Activated CD4-positive, alpha-beta memory T cell treated with anti-CD3 and anti-CD28 coated beads, Interleukin-2, amount 10 ng/mL, durations not matched to agents 7 days and 5 days (primary cell): ENCODE measurements around the gene NOL12. TPM values are rescaled to one million over a fixed set of nuclear protein-coding genes. Genes with fewer than 3 reads are reported as not detected.

Experiments used
- CTCF ChIA-PET: fragments of 350-600 bp; sonication (Branson Sonifier 250); formaldehyde crosslinking; loops from one replicate; lab custom pipeline; 2021; ENCODE audit warnings: antibody characterized with exemption, inconsistent platforms; lab: Charles Lee
- POLR2A ChIA-PET: fragments of 350-600 bp; sonication (Branson Sonifier 250); formaldehyde crosslinking; loops from one replicate; lab custom pipeline; 2021; ENCODE audit warnings: antibody characterized with exemption; lab: Charles Lee
- DNase-seq: peaks from one replicate; pipeline ENCODE4 v3.0.0-alpha.2; 2020
- H3K27ac Mint-ChIP-seq: one replicate; pipeline ENCODE4 v1.8.0; 2021; ENCODE audit warnings: mild to moderate bottlenecking, mixed read lengths
- H3K27me3 Mint-ChIP-seq: one replicate; pipeline ENCODE4 v1.8.0; 2021; ENCODE audit warnings: mixed read lengths
- H3K36me3 Mint-ChIP-seq: one replicate; pipeline ENCODE4 v1.8.0; 2021; ENCODE audit warnings: low read depth, mixed read lengths
- H3K4me1 Mint-ChIP-seq: one replicate; pipeline ENCODE4 v1.8.0; 2021; ENCODE audit warnings: mixed read lengths
- H3K4me3 Mint-ChIP-seq: one replicate; pipeline ENCODE4 v1.8.0; 2021; ENCODE audit warnings: mild to moderate bottlenecking, mixed read lengths
- H3K9me3 Mint-ChIP-seq: one replicate; pipeline ENCODE4 v1.8.0; 2021; ENCODE audit warnings: mixed read lengths
- total RNA-seq, 2 experiments: library from RNA; stranded (reverse); gene quantifications; one replicate each; pipeline ENCODE4 v1.2.3, GENCODE V29; 2021

The NOL12 gene
- total RNA-seq, 2 experiments from 2014 or later = 36.6 to 36.9 TPM

- no peak for DNase-seq
Measured at GRCh38 chr22:37661160-37661924, 24.8 kb upstream of the NOL12 start.

GRCh38 chr22:37662039-37662438, 24.1 kb upstream of the NOL12 start:
- Mint-ChIP-seq H3K27ac (peak overlapping the region; percentile 28), H3K9me3 (no peaks in the 10 kb centered on the region), H3K4me1 (peaks cover 40% of the 10 kb centered on the region), H3K4me3 (no peak overlapping the region), H3K27me3 (no peaks in the 10 kb centered on the region), H3K36me3 (peaks cover 19% of the 10 kb centered on the region)
- CTCF ChIA-PET = interaction anchor here (0.6 to 12.8 kb wide), 6 partner anchors 17 to 201 kb away, joined by 3 to 191 read pairs (median 6); partner anchors contain the start of gene LGALS1
- POLR2A ChIA-PET = interaction anchor here (0.8 to 15.9 kb wide), 3 partner anchors 10 to 19 kb away, joined by 4 to 244 read pairs (median 6); partner anchors contain the start of gene LGALS1
- no peak for DNase-seq

More at GRCh38 chr22:37661160-37661924, 24.8 kb upstream of the NOL12 start:
- CTCF ChIA-PET = interaction anchor here (0.6 to 12.8 kb wide), 9 partner anchors 10 to 202 kb away, joined by 3 to 191 read pairs (median 5); partner anchors contain the start of genes LGALS1 and NOL12
- Mint-ChIP-seq H3K4me1 (peaks cover 41% of the 10 kb centered on the region), H3K4me3 (peak overlapping the region; percentile 84), H3K36me3 (peaks cover 14% of the 10 kb centered on the region), H3K27ac (no peak overlapping the region), H3K27me3 (no peaks in the 10 kb centered on the region), H3K9me3 (no peaks in the 10 kb centered on the region)
- POLR2A ChIA-PET = interaction anchor here (0.8 to 15.9 kb wide), 4 partner anchors 9 to 25 kb away, joined by 4 to 244 read pairs (median 6); partner anchors contain the start of genes LGALS1 and NOL12

- Mint-ChIP-seq H3K36me3 (peaks cover 19% of the 10 kb centered on the region), H3K27me3 (no peaks in the 10 kb centered on the region), H3K4me1 (peaks cover 31% of the 10 kb centered on the region), H3K27ac (no peak overlapping the region), H3K4me3 (no peak overlapping the region), H3K9me3 (no peaks in the 10 kb centered on the region)
- CTCF ChIA-PET = interaction anchor here (0.6 to 12.8 kb wide), 4 partner anchors 8 to 156 kb away, joined by 3 to 191 read pairs (median 78); partner anchors contain the start of gene LGALS1
- POLR2A ChIA-PET = interaction anchor here (15.9 kb wide), 1 partner anchor 12 kb away, joined by 244 read pairs; the partner anchor contains the start of gene LGALS1
- DNase-seq = no peak
Measured at GRCh38 chr22:37663521-37664140, 22.5 kb upstream of the NOL12 start.

GRCh38 chr22:37664249-37665101, 21.7 kb upstream of the NOL12 start:
- no peak overlapping the region for H3K27ac Mint-ChIP-seq
- no peaks in the 10 kb centered on the region for H3K27me3 Mint-ChIP-seq
- peaks cover 29% of the 10 kb centered on the region for H3K4me1 Mint-ChIP-seq
- H3K4me3 Mint-ChIP-seq = no peak overlapping the region
- POLR2A ChIA-PET = interaction anchor here (15.9 kb wide), 1 partner anchor 11 kb away, joined by 244 read pairs; the partner anchor contains the start of gene LGALS1
- peaks cover 19% of the 10 kb centered on the region for H3K36me3 Mint-ChIP-seq
- H3K9me3 Mint-ChIP-seq = no peaks in the 10 kb centered on the region
- CTCF ChIA-PET = interaction anchor here (12.4 to 12.8 kb wide), 2 partner anchors 15 to 21 kb away, joined by 151 to 191 read pairs; partner anchors contain the start of gene LGALS1
- DNase-seq = no peak

GRCh38 chr22:37665487-37665886, 20.7 kb upstream of the NOL12 start:
- Mint-ChIP-seq H3K27ac (no peak overlapping the region), H3K9me3 (no peaks in the 10 kb centered on the region), H3K4me3 (no peak overlapping the region), H3K4me1 (peaks cover 21% of the 10 kb centered on the region), H3K36me3 (peaks cover 19% of the 10 kb centered on the region), H3K27me3 (no peaks in the 10 kb centered on the region)
- DNase-seq = no peak
- ChIA-PET POLR2A (interaction anchor here (15.9 kb wide), 1 partner anchor 10 kb away, joined by 244 read pairs; the partner anchor contains the start of gene LGALS1), CTCF (interaction anchor here (12.4 to 12.8 kb wide), 2 partner anchors 14 to 22 kb away, joined by 151 to 191 read pairs; partner anchors contain the start of gene LGALS1)

GRCh38 chr22:37669586-37669985, 16.6 kb upstream of the NOL12 start:
- H3K36me3 Mint-ChIP-seq = peaks cover 13% of the 10 kb centered on the region
- no peak overlapping the region for H3K4me3 Mint-ChIP-seq
- DNase-seq = no peak
- no peaks in the 10 kb centered on the region for H3K9me3 Mint-ChIP-seq
- peaks cover 33% of the 10 kb centered on the region for H3K4me1 Mint-ChIP-seq
- ChIA-PET POLR2A (interaction anchor here (1.0 to 12.9 kb wide), 2 partner anchors 9 to 44 kb away, joined by 3 to 244 read pairs; partner anchors contain the start of gene PDXP), CTCF (interaction anchor here (0.7 to 6.0 kb wide), 4 partner anchors 12 to 62 kb away, joined by 3 to 38 read pairs (median 4); no protein-coding TSS in a partner anchor)
- no peak overlapping the region for H3K27ac Mint-ChIP-seq
- no peaks in the 10 kb centered on the region for H3K27me3 Mint-ChIP-seq

GRCh38 chr22:37672206-37672919, 13.8 kb upstream of the NOL12 start:
- CTCF ChIA-PET = interaction anchor here (0.8 to 6.0 kb wide), 4 partner anchors 9 to 38 kb away, joined by 3 to 38 read pairs (median 14); no protein-coding TSS in a partner anchor
- peaks cover 11% of the 10 kb centered on the region for H3K36me3 Mint-ChIP-seq
- peaks cover 40% of the 10 kb centered on the region for H3K4me1 Mint-ChIP-seq
- DNase-seq = no peak
- H3K27me3 Mint-ChIP-seq = no peaks in the 10 kb centered on the region
- no peak overlapping the region for H3K4me3 Mint-ChIP-seq
- no peaks in the 10 kb centered on the region for H3K9me3 Mint-ChIP-seq
- POLR2A ChIA-PET = interaction anchor here (1.2 to 12.9 kb wide), 5 partner anchors 9 to 38 kb away, joined by 3 to 244 read pairs (median 5); partner anchors contain the start of genes NOL12, PDXP and SH3BP1
- peak overlapping the region; percentile 26 for H3K27ac Mint-ChIP-seq

GRCh38 chr22:37672920-37673455, 13.2 kb upstream of the NOL12 start:
- POLR2A ChIA-PET = interaction anchor here (1.2 to 12.9 kb wide), 5 partner anchors 9 to 38 kb away, joined by 3 to 244 read pairs (median 5); partner anchors contain the start of genes NOL12, PDXP and SH3BP1
- Mint-ChIP-seq H3K36me3 (peaks cover 17% of the 10 kb centered on the region), H3K27me3 (no peaks in the 10 kb centered on the region), H3K9me3 (no peaks in the 10 kb centered on the region), H3K4me1 (peaks cover 45% of the 10 kb centered on the region), H3K4me3 (no peak overlapping the region), H3K27ac (peak overlapping the region; percentile 26)
- DNase-seq = no peak
- CTCF ChIA-PET = interaction anchor here (1.4 to 12.2 kb wide), 4 partner anchors 8 to 36 kb away, joined by 3 to 191 read pairs (median 32); partner anchors contain the start of gene PDXP

- H3K27me3 Mint-ChIP-seq = no peaks in the 10 kb centered on the region
- H3K4me1 Mint-ChIP-seq = peaks cover 49% of the 10 kb centered on the region
- POLR2A ChIA-PET = interaction anchor here (1.2 to 12.9 kb wide), 8 partner anchors 11 to 189 kb away, joined by 3 to 244 read pairs (median 27); partner anchors contain the start of genes GGA1, NOL12, PDXP and SH3BP1
- peak overlapping the region; percentile 99 for H3K27ac Mint-ChIP-seq
- H3K4me3 Mint-ChIP-seq = peak overlapping the region; percentile 88
- H3K9me3 Mint-ChIP-seq = no peaks in the 10 kb centered on the region
- CTCF ChIA-PET = interaction anchor here (0.5 to 13.4 kb wide), 5 partner anchors 9 to 106 kb away, joined by 3 to 301 read pairs (median 4); partner anchors contain the start of genes PDXP and SH3BP1
- peaks cover 21% of the 10 kb centered on the region for H3K36me3 Mint-ChIP-seq
- DNase-seq = no peak
Measured at GRCh38 chr22:37674248-37674647, 11.9 kb upstream of the NOL12 start.
